Measurements from ENCODE around the gene ABHD2.

Gene ABHD2

GRCh38 chr15:89150287-89150686, 62.0 kb downstream of the ABHD2 start:
- Histone ChIP-seq H3K79me2 (no peaks in the 10 kb centered on the region), H3K4me1 (no peaks in the 10 kb centered on the region), H3K27me3 (ENCODE audit: control insufficient read depth, insufficient read depth, low read length) (no peaks in the 10 kb centered on the region), H3K4me2 (ENCODE audit: low read length) (no peak overlapping the region), H3K9me3 (ENCODE audit: control insufficient read depth, low read length) (no peaks in the 10 kb centered on the region), H3K9ac (no peak overlapping the region), H2AFZ (no peak overlapping the region), H3K27ac (no peak overlapping the region), H3K4me3 (ENCODE audit: low read depth, low read length) (no peak overlapping the region), H3K36me3 (ENCODE audit: control insufficient read depth, insufficient read depth, low read length) (no peaks in the 10 kb centered on the region)
- no peak for TF ChIP-seq CTCF (IDR thresholded peaks at IDR 0.05)

- Histone ChIP-seq H3K27ac (no peak overlapping the region), H3K9ac (no peak overlapping the region), H3K27me3 (ENCODE audit: control insufficient read depth, insufficient read depth, low read length) (no peaks in the 10 kb centered on the region), H2AFZ (no peak overlapping the region), H3K9me3 (ENCODE audit: control insufficient read depth, low read length) (no peaks in the 10 kb centered on the region), H3K4me2 (ENCODE audit: low read length) (no peak overlapping the region), H3K36me3 (ENCODE audit: control insufficient read depth, insufficient read depth, low read length) (no peaks in the 10 kb centered on the region), H3K4me1 (no peaks in the 10 kb centered on the region), H3K79me2 (no peaks in the 10 kb centered on the region), H3K4me3 (ENCODE audit: low read depth, low read length) (no peak overlapping the region)
- no peak for TF ChIP-seq CTCF (IDR thresholded peaks at IDR 0.05)
Measured at GRCh38 chr15:89150762-89151664, 62.8 kb downstream of the ABHD2 start.

DNA sequence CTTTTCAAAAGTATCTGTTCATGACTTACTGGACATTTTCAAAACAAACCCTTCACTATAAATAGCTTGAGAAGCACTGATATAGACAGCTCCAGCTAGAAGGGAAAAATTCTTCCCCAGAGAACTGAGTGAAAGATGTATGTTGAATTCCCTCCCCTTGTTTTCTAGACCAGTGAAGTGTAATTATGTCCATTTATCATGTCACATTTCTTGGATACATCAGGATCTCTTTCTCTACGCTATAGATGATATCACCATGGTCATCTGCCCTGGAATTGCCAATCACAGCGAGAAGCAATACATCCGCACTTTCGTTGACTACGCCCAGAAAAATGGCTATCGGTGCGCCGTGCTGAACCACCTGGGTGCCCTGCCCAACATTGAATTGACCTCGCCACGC, 66.9 kb downstream of the ABHD2 start:
- H3K4me1 ChIP-seq = no peaks in the 10 kb centered on the region
- H3K4me3 ChIP-seq (ENCODE audit: low read depth, low read length) = no peak overlapping the region
- no peak overlapping the region for H3K27ac ChIP-seq
- H3K9ac ChIP-seq = no peak overlapping the region
- no peaks in the 10 kb centered on the region for H3K79me2 ChIP-seq
- no peak overlapping the region for H2AFZ ChIP-seq
- no peaks in the 10 kb centered on the region for H3K27me3 ChIP-seq (ENCODE audit: control insufficient read depth, insufficient read depth, low read length)
- no peaks in the 10 kb centered on the region for H3K9me3 ChIP-seq (ENCODE audit: control insufficient read depth, low read length)
- no peak overlapping the region for H3K4me2 ChIP-seq (ENCODE audit: low read length)
- no peak for TF ChIP-seq CTCF (IDR thresholded peaks at IDR 0.05)
- H3K36me3 ChIP-seq (ENCODE audit: control insufficient read depth, insufficient read depth, low read length) = no peaks in the 10 kb centered on the region

DNA sequence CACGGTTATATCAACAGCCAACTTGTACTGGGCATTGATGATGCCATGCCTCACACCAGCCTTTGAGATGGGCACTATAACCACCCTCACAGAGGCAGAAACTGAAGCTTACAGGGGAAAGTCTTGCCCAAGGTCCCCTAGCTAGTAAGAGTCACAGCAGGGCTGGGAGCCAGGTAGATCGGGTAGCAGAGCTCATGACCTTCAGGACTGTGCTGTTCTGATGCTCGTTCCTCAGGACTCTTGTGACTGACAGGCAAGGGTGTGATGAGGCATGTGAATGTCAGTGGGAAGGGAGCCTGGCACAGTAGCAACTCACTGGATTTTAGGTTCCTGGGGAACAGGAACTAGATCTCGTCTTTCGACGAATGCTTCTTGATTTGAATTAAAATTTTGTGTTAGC, 67.4 kb downstream of the ABHD2 start:
- no peaks in the 10 kb centered on the region for H3K79me2 ChIP-seq
- no peak for TF ChIP-seq CTCF (IDR thresholded peaks at IDR 0.05)
- no peaks in the 10 kb centered on the region for H3K27me3 ChIP-seq (ENCODE audit: control insufficient read depth, insufficient read depth, low read length)
- H3K9me3 ChIP-seq (ENCODE audit: control insufficient read depth, low read length) = no peaks in the 10 kb centered on the region
- H3K4me3 ChIP-seq (ENCODE audit: low read depth, low read length) = no peak overlapping the region
- H3K9ac ChIP-seq = no peak overlapping the region
- H2AFZ ChIP-seq = no peak overlapping the region
- H3K4me1 ChIP-seq = no peaks in the 10 kb centered on the region
- H3K27ac ChIP-seq = no peak overlapping the region
- no peaks in the 10 kb centered on the region for H3K36me3 ChIP-seq (ENCODE audit: control insufficient read depth, insufficient read depth, low read length)
- no peak overlapping the region for H3K4me2 ChIP-seq (ENCODE audit: low read length)

DNA sequence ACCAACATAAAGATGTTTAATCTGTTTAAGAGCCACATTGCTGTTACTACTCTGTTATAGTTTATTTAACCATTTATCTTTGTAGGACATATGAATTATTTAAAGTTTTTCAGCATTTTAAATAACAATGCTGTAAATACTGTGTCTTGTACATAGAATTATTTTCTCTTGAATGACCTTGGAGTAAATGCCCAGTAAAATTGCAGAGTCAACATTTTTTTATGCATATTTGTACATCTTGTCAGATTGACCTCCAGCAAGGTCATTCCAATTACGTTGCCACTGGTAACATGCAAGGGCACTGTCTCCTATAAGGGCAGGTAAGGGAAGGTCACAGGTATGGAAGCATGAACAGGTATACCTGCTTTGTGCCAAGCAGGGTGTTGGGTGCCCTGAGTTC, 68.8 kb downstream of the ABHD2 start:
- no peak overlapping the region for H3K4me2 ChIP-seq (ENCODE audit: low read length)
- H3K79me2 ChIP-seq = no peaks in the 10 kb centered on the region
- no peak overlapping the region for H3K27ac ChIP-seq
- TF ChIP-seq CTCF (IDR thresholded peaks at IDR 0.05) = no peak
- no peaks in the 10 kb centered on the region for H3K9me3 ChIP-seq (ENCODE audit: control insufficient read depth, low read length)
- H3K4me3 ChIP-seq (ENCODE audit: low read depth, low read length) = no peak overlapping the region
- H3K4me1 ChIP-seq = no peaks in the 10 kb centered on the region
- H3K27me3 ChIP-seq (ENCODE audit: control insufficient read depth, insufficient read depth, low read length) = no peaks in the 10 kb centered on the region
- H3K36me3 ChIP-seq (ENCODE audit: control insufficient read depth, insufficient read depth, low read length) = no peaks in the 10 kb centered on the region
- no peak overlapping the region for H3K9ac ChIP-seq
- no peak overlapping the region for H2AFZ ChIP-seq

Measured in parathyroid adenoma (tissue), 2 donors.